Nephron (organoid): Measurements from ENCODE around the gene CIC.
A peak's percentile ranks its signal among the peaks of the same experiment; 100 is the strongest.

Experiments used
- H3K27ac Mint-ChIP-seq, 3 experiments: 2 replicates each; pipeline ENCODE4 v1.8.0; 2020; ENCODE audit warnings: mixed read lengths in 3 of 3, mild to moderate bottlenecking in 2 of 3, moderate library complexity in 1 of 3
- H3K27me3 Mint-ChIP-seq: 2 replicates; pipeline ENCODE4 v1.8.0; 2021; ENCODE audit warnings: low read depth, mild to moderate bottlenecking, moderate library complexity, mixed read lengths
- H3K36me3 Mint-ChIP-seq: 2 replicates; pipeline ENCODE4 v1.8.0; 2020; ENCODE audit warnings: low read depth, mixed read lengths
- H3K4me1 Mint-ChIP-seq: 2 replicates; pipeline ENCODE4 v1.8.0; 2020; ENCODE audit warnings: mixed read lengths
- H3K4me3 Mint-ChIP-seq, 3 experiments: 2 replicates each; pipeline ENCODE4 v1.8.0; 2020; ENCODE audit warnings: mild to moderate bottlenecking in 3 of 3, mixed read lengths in 3 of 3, moderate library complexity in 2 of 3
- H3K9me3 Mint-ChIP-seq: 2 replicates; pipeline ENCODE4 v1.8.0; 2020; ENCODE audit warnings: mixed read lengths
- CTCF ChIP-seq, 3 experiments: fragments of 200-600 bp; sonication (generic); IDR thresholded peaks; one replicate each; pipeline ENCODE4 v1.5.0; 2021; ENCODE audit warnings: antibody characterized with exemption in 3 of 3; ENCODE audit not compliant: unreplicated experiment in 3 of 3

Gene CIC

GRCh38 chr19:42288387-42288786, 19.3 kb downstream of the CIC start:
- peak overlapping the region in 1 of 3 experiments; percentile 66 for H3K27ac Mint-ChIP-seq
- peaks cover 29% of the 10 kb centered on the region for H3K4me1 Mint-ChIP-seq
- peaks cover 4% of the 10 kb centered on the region for H3K27me3 Mint-ChIP-seq
- no peaks in the 10 kb centered on the region for H3K9me3 Mint-ChIP-seq
- peaks cover 13% of the 10 kb centered on the region for H3K36me3 Mint-ChIP-seq
- TF ChIP-seq CTCF (IDR thresholded peaks at IDR 0.05; ENCODE audit: unreplicated experiment in 3 of 3) = no peak
- H3K4me3 Mint-ChIP-seq = no peak overlapping the region

GRCh38 chr19:42288881-42289555, 20.0 kb downstream of the CIC start:
- Mint-ChIP-seq H3K36me3 (peaks cover 18% of the 10 kb centered on the region), H3K9me3 (no peaks in the 10 kb centered on the region), H3K4me3 (no peak overlapping the region), H3K4me1 (peaks cover 30% of the 10 kb centered on the region), H3K27me3 (peaks cover 4% of the 10 kb centered on the region), H3K27ac (no peak overlapping the region)
- no peak for TF ChIP-seq CTCF (IDR thresholded peaks at IDR 0.05; ENCODE audit: unreplicated experiment in 3 of 3)

- Mint-ChIP-seq H3K4me3 (no peak overlapping the region), H3K4me1 (peaks cover 29% of the 10 kb centered on the region), H3K27me3 (peaks cover 4% of the 10 kb centered on the region), H3K36me3 (peaks cover 22% of the 10 kb centered on the region), H3K27ac (no peak overlapping the region), H3K9me3 (no peaks in the 10 kb centered on the region)
- no peak for TF ChIP-seq CTCF (IDR thresholded peaks at IDR 0.05; ENCODE audit: unreplicated experiment in 3 of 3)
Observed at GRCh38 chr19:42289556-42290041, 20.5 kb downstream of the CIC start.

- H3K36me3 Mint-ChIP-seq = peaks cover 22% of the 10 kb centered on the region
- no peak for TF ChIP-seq CTCF (IDR thresholded peaks at IDR 0.05; ENCODE audit: unreplicated experiment in 3 of 3)
- H3K27me3 Mint-ChIP-seq = no peaks in the 10 kb centered on the region
- no peaks in the 10 kb centered on the region for H3K9me3 Mint-ChIP-seq
- no peak overlapping the region for H3K4me3 Mint-ChIP-seq
- H3K4me1 Mint-ChIP-seq = peaks cover 24% of the 10 kb centered on the region
- H3K27ac Mint-ChIP-seq = no peak overlapping the region
Observed at GRCh38 chr19:42290136-42290522, 21.1 kb downstream of the CIC start.

- Mint-ChIP-seq H3K4me3 (peak overlapping the region in 2 of 3 experiments; percentile 53 to 57), H3K36me3 (peaks cover 25% of the 10 kb centered on the region), H3K4me1 (peaks cover 20% of the 10 kb centered on the region), H3K27ac (peak overlapping the region; percentile 30 to 80 (median 37)), H3K9me3 (no peaks in the 10 kb centered on the region), H3K27me3 (no peaks in the 10 kb centered on the region)
- TF ChIP-seq CTCF (IDR thresholded peaks at IDR 0.05; ENCODE audit: unreplicated experiment in 3 of 3) = peak; percentile 38 to 45 (median 41)
Observed at GRCh38 chr19:42290523-42291434, 21.7 kb downstream of the CIC start.
